ENCODE measurements around the gene PLA2R1. TPM values are rescaled to one million over a fixed set of nuclear protein-coding genes. Genes with fewer than 3 reads are reported as not detected.
A peak's percentile ranks its signal among the peaks of the same experiment; 100 is the strongest.

Gene PLA2R1
- total RNA-seq, 1 experiment from 2014 or later = 0.39 TPM

DNA sequence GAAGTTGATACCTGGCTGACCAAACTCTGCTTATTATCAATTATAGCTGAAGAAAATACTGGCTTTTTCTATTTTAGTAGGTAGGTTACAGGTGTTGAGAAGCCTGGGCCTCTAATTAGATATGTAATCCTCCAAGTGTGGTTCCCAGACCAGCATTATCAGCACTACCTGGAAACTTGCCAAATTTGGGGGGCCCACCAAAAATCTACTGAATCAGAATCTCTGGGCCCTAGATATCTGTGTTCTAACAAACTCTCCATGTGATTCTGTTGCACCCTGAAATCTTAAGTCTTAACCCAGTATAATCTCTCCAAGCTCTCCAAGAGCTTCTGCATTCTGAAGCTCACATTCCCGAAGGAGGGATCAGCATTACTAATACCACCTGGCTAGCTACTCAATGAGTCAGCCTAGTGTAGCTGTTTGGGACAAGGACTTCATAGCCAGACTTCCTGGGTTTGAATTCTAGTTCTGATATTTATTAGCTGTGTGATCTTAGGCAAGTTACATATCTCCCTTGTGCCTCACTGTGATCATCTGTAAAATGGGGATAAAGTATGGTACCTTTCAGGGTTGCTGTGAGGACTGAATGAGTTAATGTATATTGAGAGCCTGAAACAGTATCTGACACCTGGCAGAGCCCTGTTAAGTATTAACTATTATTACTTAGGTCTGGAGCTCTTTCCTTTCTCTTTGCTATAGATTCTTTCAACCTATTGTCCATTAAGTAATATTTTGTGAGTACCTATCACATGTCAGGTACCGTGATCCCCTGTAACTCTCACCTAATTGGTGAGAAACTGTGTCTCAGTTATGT, 170.3 kb downstream of the PLA2R1 start:
- POLR2A ChIA-PET = no interaction called here
- no peak for DNase-seq
- peaks cover 53% of the 10 kb centered on the region for H3K4me1 ChIP-seq
- CTCF ChIA-PET = no interaction called here
- no peak overlapping the region for H3K4me3 ChIP-seq (ENCODE audit: low read depth, low read length)
- Mint-ChIP-seq H3K27ac (ENCODE audit: unreplicated experiment) (peak overlapping the region; percentile 42), H3K36me3 (ENCODE audit: insufficient read depth, unreplicated experiment) (no peaks in the 10 kb centered on the region), H3K4me1 (ENCODE audit: low read depth, unreplicated experiment) (peaks cover 24% of the 10 kb centered on the region), H3K4me3 (ENCODE audit: unreplicated experiment) (no peak overlapping the region), H3K27me3 (ENCODE audit: insufficient read depth, unreplicated experiment) (no peaks in the 10 kb centered on the region), H3K9me3 (ENCODE audit: unreplicated experiment) (no peaks in the 10 kb centered on the region)
- TF ChIP-seq, protein P1, sequence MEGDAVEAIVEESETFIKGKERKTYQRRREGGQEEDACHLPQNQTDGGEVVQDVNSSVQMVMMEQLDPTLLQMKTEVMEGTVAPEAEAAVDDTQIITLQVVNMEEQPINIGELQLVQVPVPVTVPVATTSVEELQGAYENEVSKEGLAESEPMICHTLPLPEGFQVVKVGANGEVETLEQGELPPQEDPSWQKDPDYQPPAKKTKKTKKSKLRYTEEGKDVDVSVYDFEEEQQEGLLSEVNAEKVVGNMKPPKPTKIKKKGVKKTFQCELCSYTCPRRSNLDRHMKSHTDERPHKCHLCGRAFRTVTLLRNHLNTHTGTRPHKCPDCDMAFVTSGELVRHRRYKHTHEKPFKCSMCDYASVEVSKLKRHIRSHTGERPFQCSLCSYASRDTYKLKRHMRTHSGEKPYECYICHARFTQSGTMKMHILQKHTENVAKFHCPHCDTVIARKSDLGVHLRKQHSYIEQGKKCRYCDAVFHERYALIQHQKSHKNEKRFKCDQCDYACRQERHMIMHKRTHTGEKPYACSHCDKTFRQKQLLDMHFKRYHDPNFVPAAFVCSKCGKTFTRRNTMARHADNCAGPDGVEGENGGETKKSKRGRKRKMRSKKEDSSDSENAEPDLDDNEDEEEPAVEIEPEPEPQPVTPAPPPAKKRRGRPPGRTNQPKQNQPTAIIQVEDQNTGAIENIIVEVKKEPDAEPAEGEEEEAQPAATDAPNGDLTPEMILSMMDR (IDR thresholded peaks at IDR 0.05; ENCODE audit: insufficient read depth in 1 of 2, low read depth in 1 of 2, low read length in 1 of 2, severe bottlenecking in 1 of 2, unreplicated experiment in 1 of 2) = no peak
- intact Hi-C loops (cut with micrococcal nuclease; ENCODE audit: unreplicated experiment) = loop anchor here (1.0 kb wide), 1 partner anchor 12 kb away; the partner anchor contains the start of gene LY75
- H3K27me3 ChIP-seq (replicated peaks; ENCODE audit: control insufficient read depth, insufficient read depth, low read length) = no peaks in the 10 kb centered on the region
- no TSS peak for BruUV-seq (replicated peaks)
- H3K36me3 ChIP-seq (ENCODE audit: control insufficient read depth, insufficient read depth, low read length) = no peaks in the 10 kb centered on the region
- H3K9me3 ChIP-seq = no peaks in the 10 kb centered on the region

DNA sequence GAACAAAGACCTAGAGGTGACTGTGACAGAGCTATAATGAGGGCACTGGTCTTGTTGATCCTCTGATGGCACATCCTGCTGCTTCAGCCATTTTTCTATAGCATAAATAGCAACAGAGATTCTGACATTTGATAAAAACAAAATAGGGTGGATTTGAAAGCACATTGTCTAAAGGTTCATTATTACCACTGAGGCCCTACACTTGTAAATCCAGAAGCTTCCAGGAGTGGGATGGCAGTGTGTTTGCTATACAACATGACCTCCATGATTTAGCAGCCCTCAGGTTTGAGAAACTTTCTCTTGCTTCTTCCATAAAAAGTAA, 171.2 kb downstream of the PLA2R1 start:
- Histone ChIP-seq H3K27me3 (replicated peaks; ENCODE audit: control insufficient read depth, insufficient read depth, low read length) (no peaks in the 10 kb centered on the region), H3K4me1 (peaks cover 52% of the 10 kb centered on the region), H3K4me3 (ENCODE audit: low read depth, low read length) (no peak overlapping the region), H3K9me3 (no peaks in the 10 kb centered on the region), H3K36me3 (ENCODE audit: control insufficient read depth, insufficient read depth, low read length) (no peaks in the 10 kb centered on the region)
- TF ChIP-seq, protein P1 (IDR thresholded peaks at IDR 0.05; ENCODE audit: insufficient read depth in 1 of 2, low read depth in 1 of 2, low read length in 1 of 2, severe bottlenecking in 1 of 2, unreplicated experiment in 1 of 2) = no peak
- POLR2A ChIA-PET = no interaction called here
- CTCF ChIA-PET = no interaction called here
- no TSS peak for BruUV-seq (replicated peaks)
- Mint-ChIP-seq H3K27me3 (ENCODE audit: insufficient read depth, unreplicated experiment) (no peaks in the 10 kb centered on the region), H3K36me3 (ENCODE audit: insufficient read depth, unreplicated experiment) (no peaks in the 10 kb centered on the region), H3K27ac (ENCODE audit: unreplicated experiment) (no peak overlapping the region), H3K4me3 (ENCODE audit: unreplicated experiment) (no peak overlapping the region), H3K9me3 (ENCODE audit: unreplicated experiment) (no peaks in the 10 kb centered on the region), H3K4me1 (ENCODE audit: low read depth, unreplicated experiment) (peaks cover 24% of the 10 kb centered on the region)
- intact Hi-C loops (cut with micrococcal nuclease; ENCODE audit: unreplicated experiment) = loop anchor here (1.0 kb wide), 1 partner anchor 13 kb away; the partner anchor contains the start of gene LY75
- no peak for DNase-seq

DNA sequence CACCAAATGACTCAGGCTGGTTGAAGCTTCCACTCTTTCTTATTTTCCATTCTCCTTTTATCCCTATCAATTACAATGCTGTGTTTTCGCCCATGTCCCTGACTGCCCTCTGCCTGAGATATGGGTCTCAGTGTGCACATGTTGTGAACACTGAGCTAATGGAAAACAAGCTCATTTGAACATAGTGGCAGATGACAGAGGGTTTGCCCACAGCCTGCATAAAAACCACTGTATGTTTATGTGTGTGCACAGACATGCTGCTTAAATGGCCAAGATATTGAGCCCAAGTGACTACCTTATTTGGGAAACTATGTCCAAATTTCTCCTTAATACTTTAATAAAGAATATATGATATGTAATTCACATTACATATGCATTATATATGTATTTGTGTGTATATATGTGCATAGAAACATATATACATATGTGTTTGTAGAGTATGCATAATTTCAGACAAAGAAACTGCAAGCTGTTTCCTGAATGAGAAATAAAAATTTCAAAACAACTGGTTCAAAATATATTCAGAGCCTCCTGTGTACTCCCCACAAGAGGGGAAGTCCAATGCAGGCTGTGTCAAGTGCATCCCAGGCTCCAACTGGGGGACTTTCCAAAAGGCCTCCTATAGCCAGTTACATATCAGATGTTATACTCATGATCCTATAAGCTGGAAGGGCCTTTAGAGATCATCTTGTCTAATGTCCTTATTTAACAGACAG, 171.7 kb downstream of the PLA2R1 start:
- DNase-seq = no peak
- H3K4me3 ChIP-seq (ENCODE audit: low read depth, low read length) = no peak overlapping the region
- ChIA-PET POLR2A (no interaction called here), CTCF (no interaction called here)
- TF ChIP-seq, protein P1 (IDR thresholded peaks at IDR 0.05; ENCODE audit: insufficient read depth in 1 of 2, low read depth in 1 of 2, low read length in 1 of 2, severe bottlenecking in 1 of 2, unreplicated experiment in 1 of 2) = no peak
- Mint-ChIP-seq H3K36me3 (ENCODE audit: insufficient read depth, unreplicated experiment) (no peaks in the 10 kb centered on the region), H3K27ac (ENCODE audit: unreplicated experiment) (no peak overlapping the region), H3K9me3 (ENCODE audit: unreplicated experiment) (no peaks in the 10 kb centered on the region), H3K4me1 (ENCODE audit: low read depth, unreplicated experiment) (peaks cover 24% of the 10 kb centered on the region), H3K27me3 (ENCODE audit: insufficient read depth, unreplicated experiment) (no peaks in the 10 kb centered on the region), H3K4me3 (ENCODE audit: unreplicated experiment) (no peak overlapping the region)
- H3K27me3 ChIP-seq (replicated peaks; ENCODE audit: control insufficient read depth, insufficient read depth, low read length) = no peaks in the 10 kb centered on the region
- no peaks in the 10 kb centered on the region for H3K9me3 ChIP-seq
- intact Hi-C loops (cut with micrococcal nuclease; ENCODE audit: unreplicated experiment) = loop anchor here (1.0 kb wide), 1 partner anchor 14 kb away; the partner anchor contains the start of gene LY75
- peaks cover 47% of the 10 kb centered on the region for H3K4me1 ChIP-seq
- no peaks in the 10 kb centered on the region for H3K36me3 ChIP-seq (ENCODE audit: control insufficient read depth, insufficient read depth, low read length)
- BruUV-seq (replicated peaks) = no TSS peak

Measured in Caco-2 (cell line).